Effector memory CD8-positive, alpha-beta T cell (primary cell): ENCODE results near the gene CPE.
"Not testable (repeated sequence)": the region's sequence is repeated elsewhere in the genome, so short reads cannot be mapped to it uniquely, and the experiment has no call there.

ENCODE experiments used
- ATAC-seq: fragments of 150-1000 bp; cut with Tn5 transposase; replicated peaks from 2 replicates; pipeline ENCODE4 v1.10.0; 2021; ENCODE audit warnings: mild to moderate bottlenecking, moderate library complexity
- DNase-seq, 3 experiments: peaks; one replicate each; pipeline ENCODE4 v3.0.0; 2021
- H3K27ac Mint-ChIP-seq, 2 donors: one replicate each; pipeline ENCODE4 v1.8.0; 2022; ENCODE audit warnings: mild to moderate bottlenecking in 2 of 2, mixed read lengths in 2 of 2, moderate library complexity in 2 of 2
- H3K27me3 Mint-ChIP-seq, 2 donors: one replicate each; pipeline ENCODE4 v1.8.0; 2022; ENCODE audit warnings: mixed read lengths in 2 of 2
- H3K36me3 Mint-ChIP-seq: one replicate; pipeline ENCODE4 v1.8.0; 2022; ENCODE audit warnings: mild to moderate bottlenecking, moderate library complexity, mixed read lengths; ENCODE audit not compliant: insufficient read depth
- H3K4me1 Mint-ChIP-seq, 2 donors: one replicate each; pipeline ENCODE4 v1.8.0; 2022; ENCODE audit warnings: low read depth in 2 of 2, mixed read lengths in 2 of 2
- H3K4me3 Mint-ChIP-seq, 2 donors: one replicate each; pipeline ENCODE4 v1.8.0; 2022; ENCODE audit warnings: mild to moderate bottlenecking in 2 of 2, mixed read lengths in 2 of 2, moderate library complexity in 2 of 2
- H3K9me3 Mint-ChIP-seq, 2 donors: one replicate each; pipeline ENCODE4 v1.8.0; 2022; ENCODE audit warnings: mixed read lengths in 2 of 2

Gene CPE

GRCh38 chr4:165439981-165440380 is 61.2 kb downstream of the CPE start:
- ATAC-seq (no peak), DNase-seq (no peak)
- H3K27ac Mint-ChIP-seq, result no peak overlapping the region
- H3K4me1 Mint-ChIP-seq, result peaks cover 0 to 6% of the 10 kb centered on the region in 2 donors
- no peaks in the 10 kb centered on the region for H3K36me3 Mint-ChIP-seq
- H3K4me3 Mint-ChIP-seq, result no peak overlapping the region
- no peaks in the 10 kb centered on the region for H3K9me3 Mint-ChIP-seq
- H3K27me3 Mint-ChIP-seq, result peaks cover 6 to 8% of the 10 kb centered on the region in 2 donors

- H3K36me3 Mint-ChIP-seq, result no peaks in the 10 kb centered on the region
- H3K27me3 Mint-ChIP-seq, result peaks cover 6 to 8% of the 10 kb centered on the region in 2 donors
- no peak overlapping the region for H3K27ac Mint-ChIP-seq
- no peak overlapping the region for H3K4me3 Mint-ChIP-seq
- ATAC-seq, result no peak
- DNase-seq, result no peak
- no peaks in the 10 kb centered on the region for H3K9me3 Mint-ChIP-seq
- peaks cover 0 to 6% of the 10 kb centered on the region in 2 donors for H3K4me1 Mint-ChIP-seq
These were observed 61.8 kb downstream of the CPE start for GRCh38 chr4:165440415-165441158.

GRCh38 chr4:165443276-165443675 is 64.5 kb downstream of the CPE start:
- H3K4me3 Mint-ChIP-seq, result no peak overlapping the region
- ATAC-seq (no peak), DNase-seq (no peak)
- no peaks in the 10 kb centered on the region for H3K9me3 Mint-ChIP-seq
- H3K36me3 Mint-ChIP-seq, result no peaks in the 10 kb centered on the region
- H3K27me3 Mint-ChIP-seq, result peaks cover 6 to 8% of the 10 kb centered on the region in 2 donors
- no peak overlapping the region for H3K27ac Mint-ChIP-seq
- H3K4me1 Mint-ChIP-seq, result peaks cover 0 to 6% of the 10 kb centered on the region in 2 donors

- no peak overlapping the region for H3K4me3 Mint-ChIP-seq
These were observed 69.9 kb downstream of the CPE start for GRCh38 chr4:165448700-165449099.

GRCh38 chr4:165449333-165449732 is 70.5 kb downstream of the CPE start:
- DNase-seq (no peak), ATAC-seq (no peak)
- H3K27me3 Mint-ChIP-seq, result peaks cover 0 to 5% of the 10 kb centered on the region in 2 donors
- no peak overlapping the region for H3K27ac Mint-ChIP-seq
- no peak overlapping the region for H3K4me3 Mint-ChIP-seq
- H3K4me1 Mint-ChIP-seq, result no peaks in the 10 kb centered on the region
- H3K9me3 Mint-ChIP-seq, result no peaks in the 10 kb centered on the region
- no peaks in the 10 kb centered on the region for H3K36me3 Mint-ChIP-seq

More at GRCh38 chr4:165448700-165449099, 69.9 kb downstream of the CPE start:
- Mint-ChIP-seq H3K27ac (no peak overlapping the region), H3K27me3 (peaks cover 0 to 8% of the 10 kb centered on the region in 2 donors), H3K4me1 (no peaks in the 10 kb centered on the region), H3K9me3 (no peaks in the 10 kb centered on the region), H3K36me3 (no peaks in the 10 kb centered on the region)
- DNase-seq (no peak), ATAC-seq (no peak)

GRCh38 chr4:165450871-165451270 is 72.1 kb downstream of the CPE start:
- ATAC-seq, result no peak
- Mint-ChIP-seq H3K27me3 (no peaks in the 10 kb centered on the region), H3K9me3 (no peaks in the 10 kb centered on the region), H3K4me1 (no peaks in the 10 kb centered on the region), H3K4me3 (no peak overlapping the region), H3K27ac (no peak overlapping the region), H3K36me3 (no peaks in the 10 kb centered on the region)
- DNase-seq, result no peak

GRCh38 chr4:165453140-165453539 is 74.3 kb downstream of the CPE start:
- not testable (repeated sequence) for H3K4me1 Mint-ChIP-seq, ATAC-seq, H3K9me3 Mint-ChIP-seq, H3K27ac Mint-ChIP-seq, H3K4me3 Mint-ChIP-seq, DNase-seq, H3K36me3 Mint-ChIP-seq, H3K27me3 Mint-ChIP-seq

GRCh38 chr4:165454426-165454825 is 75.6 kb downstream of the CPE start:
- Mint-ChIP-seq H3K27ac (no peak overlapping the region), H3K9me3 (no peaks in the 10 kb centered on the region), H3K4me1 (no peaks in the 10 kb centered on the region), H3K36me3 (no peaks in the 10 kb centered on the region), H3K27me3 (peaks cover 13 to 18% of the 10 kb centered on the region in 2 donors), H3K4me3 (no peak overlapping the region)
- DNase-seq (no peak), ATAC-seq (no peak)

- Mint-ChIP-seq H3K9me3 (no peaks in the 10 kb centered on the region), H3K4me3 (no peak overlapping the region), H3K27me3 (peaks cover 32 to 34% of the 10 kb centered on the region in 2 donors), H3K27ac (no peak overlapping the region), H3K4me1 (no peaks in the 10 kb centered on the region), H3K36me3 (no peaks in the 10 kb centered on the region)
- ATAC-seq, result no peak
- no peak for DNase-seq
These were observed 79.0 kb downstream of the CPE start for GRCh38 chr4:165457793-165458192.

- Mint-ChIP-seq H3K9me3 (no peaks in the 10 kb centered on the region), H3K4me1 (no peaks in the 10 kb centered on the region), H3K27me3 (peaks cover 32 to 34% of the 10 kb centered on the region in 2 donors), H3K4me3 (no peak overlapping the region), H3K36me3 (no peaks in the 10 kb centered on the region), H3K27ac (no peak overlapping the region)
- ATAC-seq (no peak), DNase-seq (no peak)
These were observed 79.7 kb downstream of the CPE start for GRCh38 chr4:165458471-165458870.

GRCh38 chr4:165461159-165461821 is 82.5 kb downstream of the CPE start:
- Mint-ChIP-seq H3K27me3 (peaks cover 32 to 34% of the 10 kb centered on the region in 2 donors), H3K27ac (no peak overlapping the region), H3K4me3 (no peak overlapping the region), H3K9me3 (no peaks in the 10 kb centered on the region), H3K4me1 (no peaks in the 10 kb centered on the region), H3K36me3 (no peaks in the 10 kb centered on the region)
- DNase-seq (no peak), ATAC-seq (no peak)

- H3K27ac Mint-ChIP-seq, result no peak overlapping the region
- DNase-seq, result no peak
- no peak overlapping the region for H3K4me3 Mint-ChIP-seq
- no peaks in the 10 kb centered on the region for H3K36me3 Mint-ChIP-seq
- peaks cover 32 to 34% of the 10 kb centered on the region in 2 donors for H3K27me3 Mint-ChIP-seq
- H3K9me3 Mint-ChIP-seq, result no peaks in the 10 kb centered on the region
- no peaks in the 10 kb centered on the region for H3K4me1 Mint-ChIP-seq
- ATAC-seq, result no peak
These were observed 83.2 kb downstream of the CPE start for GRCh38 chr4:165462009-165462408.

GRCh38 chr4:165464376-165464775 is 85.6 kb downstream of the CPE start:
- no peaks in the 10 kb centered on the region for H3K36me3 Mint-ChIP-seq

GRCh38 chr4:165464813-165465381 is 86.1 kb downstream of the CPE start:
- DNase-seq (no peak), ATAC-seq (peak; percentile 47)
- Mint-ChIP-seq H3K27ac (no peak overlapping the region), H3K27me3 (peaks cover 14 to 16% of the 10 kb centered on the region in 2 donors), H3K36me3 (no peaks in the 10 kb centered on the region), H3K9me3 (no peaks in the 10 kb centered on the region), H3K4me1 (no peaks in the 10 kb centered on the region), H3K4me3 (no peak overlapping the region)

More at GRCh38 chr4:165464376-165464775, 85.6 kb downstream of the CPE start:
- DNase-seq (no peak), ATAC-seq (no peak)
- H3K4me3 Mint-ChIP-seq, result no peak overlapping the region
- peaks cover 17 to 20% of the 10 kb centered on the region in 2 donors for H3K27me3 Mint-ChIP-seq
- H3K27ac Mint-ChIP-seq, result no peak overlapping the region
- no peaks in the 10 kb centered on the region for H3K9me3 Mint-ChIP-seq
- H3K4me1 Mint-ChIP-seq, result no peaks in the 10 kb centered on the region
